Urinary bladder (tissue), 4 donors: ENCODE data around the gene SCML1. TPM values are rescaled to one million over a fixed set of nuclear protein-coding genes. Genes with fewer than 3 reads are reported as not detected.

Experiments
- DNase-seq: peaks from one replicate; pipeline ENCODE4 v3.0.0-alpha.2; 2015; ENCODE audit errors: extremely low spot score
- H3K27ac ChIP-seq: one replicate; pipeline ENCODE4 v1.5.1; 2013; ENCODE audit warnings: low read depth, mild to moderate bottlenecking, moderate library complexity
- H3K36me3 ChIP-seq: one replicate; pipeline ENCODE4 v1.6.1; 2013; ENCODE audit warnings: mild to moderate bottlenecking, moderate library complexity; ENCODE audit not compliant: insufficient read depth
- H3K4me1 ChIP-seq: one replicate; pipeline ENCODE4 v1.6.1; 2013; ENCODE audit warnings: mild to moderate bottlenecking, moderate library complexity; ENCODE audit not compliant: insufficient read depth
- H3K4me3 ChIP-seq: one replicate; pipeline ENCODE4 v1.5.1; 2013; ENCODE audit warnings: low read depth, low read length
- WGBS: extraction: QIAGEN DNeasy Blood & Tissue Kit; methylation state at CpG from one replicate; pipeline ENCODE4 v1.1.7; 2013; 5-methylcytosine and 5-hydroxymethylcytosine counted together
- polyA plus RNA-seq: library from polyadenylated mRNA; stranded (reverse); fragments of 200-250 nt; gene quantifications from one replicate; pipeline ENCODE4 v1.2.3, GENCODE V29; 2013
- total RNA-seq: library from RNA; depleted of rRNA; stranded (reverse); fragments of >200 nt; gene quantifications from one replicate; pipeline ENCODE4 v1.2.3, GENCODE V29; 2014
- donor health status: healthy with polysubstance abuse.
- donor health status: healthy.

The SCML1 gene
- total RNA-seq (17.7 TPM), polyA plus RNA-seq (9.0 TPM)

- H3K36me3 ChIP-seq, result no peaks in the 10 kb centered on the region
- peak; percentile 91 for DNase-seq
- H3K4me1 ChIP-seq, result no peaks in the 10 kb centered on the region
- WGBS, result 1% methylated on average over 64 of the region's 67 CpGs
- H3K27ac ChIP-seq, result peak within 1 kb of the TSS; percentile 89
- H3K4me3 ChIP-seq, result peak within 1 kb of the TSS; percentile 54
Measured at GRCh38 chrX:17736856-17737709, at the start of gene SCML1. SCML1 (plus strand) TSS chrX:17737493; CDS start chrX:17744187, 6,694 bp downstream.

- 98% methylated on average over 14 of the region's 14 CpGs for WGBS
Measured at GRCh38 chrX:17687648-17688047, 49.6 kb upstream of the SCML1 start.

GRCh38 chrX:17689971-17690409 is 47.3 kb upstream of the SCML1 start:
- Histone ChIP-seq H3K4me3 (no peak overlapping the region), H3K36me3 (no peaks in the 10 kb centered on the region), H3K4me1 (no peaks in the 10 kb centered on the region), H3K27ac (no peak overlapping the region)
- 11% methylated on average over 4 of the region's 4 CpGs for WGBS
- peak; percentile 72 for DNase-seq

More at GRCh38 chrX:17687648-17688047, 49.6 kb upstream of the SCML1 start:
- H3K4me3 ChIP-seq, result no peak overlapping the region
- H3K27ac ChIP-seq, result no peak overlapping the region
- no peaks in the 10 kb centered on the region for H3K36me3 ChIP-seq
- no peaks in the 10 kb centered on the region for H3K4me1 ChIP-seq
- DNase-seq, result no peak

GRCh38 chrX:17692709-17693346 is 44.5 kb upstream of the SCML1 start:
- 88% methylated on average over 5 of the region's 5 CpGs for WGBS
- Histone ChIP-seq H3K4me1 (no peaks in the 10 kb centered on the region), H3K4me3 (no peak overlapping the region), H3K27ac (no peak overlapping the region), H3K36me3 (no peaks in the 10 kb centered on the region)
- no peak for DNase-seq

GRCh38 chrX:17697191-17697590 is 40.1 kb upstream of the SCML1 start:
- Histone ChIP-seq H3K27ac (no peak overlapping the region), H3K4me3 (no peak overlapping the region), H3K4me1 (no peaks in the 10 kb centered on the region), H3K36me3 (no peaks in the 10 kb centered on the region)
- no peak for DNase-seq
- WGBS, result 86% methylated on average over 1 of the region's 1 CpG

GRCh38 chrX:17700976-17701375 is 36.3 kb upstream of the SCML1 start:
- 86% methylated on average over 1 of the region's 1 CpG for WGBS
- H3K27ac ChIP-seq, result no peak overlapping the region
- H3K36me3 ChIP-seq, result no peaks in the 10 kb centered on the region
- H3K4me1 ChIP-seq, result no peaks in the 10 kb centered on the region
- no peak for DNase-seq
- H3K4me3 ChIP-seq, result no peak overlapping the region

- WGBS, result 79% methylated on average over 2 of the region's 2 CpGs
- DNase-seq, result no peak
- Histone ChIP-seq H3K27ac (no peak overlapping the region), H3K4me1 (no peaks in the 10 kb centered on the region), H3K36me3 (no peaks in the 10 kb centered on the region), H3K4me3 (no peak overlapping the region)
Measured at GRCh38 chrX:17703201-17703600, 34.1 kb upstream of the SCML1 start.

- DNase-seq, result no peak
- no peaks in the 10 kb centered on the region for H3K4me1 ChIP-seq
- H3K36me3 ChIP-seq, result no peaks in the 10 kb centered on the region
- no peak overlapping the region for H3K4me3 ChIP-seq
- 97% methylated on average over 2 of the region's 2 CpGs for WGBS
- no peak overlapping the region for H3K27ac ChIP-seq
Measured at GRCh38 chrX:17705211-17705610, 32.1 kb upstream of the SCML1 start.

- H3K4me3 ChIP-seq, result no peak overlapping the region
- WGBS, result 94% methylated on average over 4 of the region's 4 CpGs
- H3K4me1 ChIP-seq, result no peaks in the 10 kb centered on the region
- H3K36me3 ChIP-seq, result no peaks in the 10 kb centered on the region
- H3K27ac ChIP-seq, result no peak overlapping the region
- DNase-seq, result no peak
Measured at GRCh38 chrX:17706676-17707075, 30.6 kb upstream of the SCML1 start.

- DNase-seq, result no peak
- Histone ChIP-seq H3K4me1 (no peaks in the 10 kb centered on the region), H3K36me3 (no peaks in the 10 kb centered on the region), H3K4me3 (no peak overlapping the region), H3K27ac (no peak overlapping the region)
- 86% methylated on average over 3 of the region's 3 CpGs for WGBS
Measured at GRCh38 chrX:17707731-17708130, 29.6 kb upstream of the SCML1 start.

GRCh38 chrX:17710871-17711301 is 26.4 kb upstream of the SCML1 start:
- Histone ChIP-seq H3K4me1 (no peaks in the 10 kb centered on the region), H3K27ac (no peak overlapping the region), H3K36me3 (no peaks in the 10 kb centered on the region), H3K4me3 (no peak overlapping the region)
- WGBS, result 87% methylated on average over 1 of the region's 1 CpG
- DNase-seq, result no peak

- Histone ChIP-seq H3K27ac (no peak overlapping the region), H3K4me3 (no peak overlapping the region), H3K36me3 (no peaks in the 10 kb centered on the region), H3K4me1 (no peaks in the 10 kb centered on the region)
- no peak for DNase-seq
- 49% methylated on average over 2 of the region's 2 CpGs for WGBS
Measured at GRCh38 chrX:17713288-17713687, 24.0 kb upstream of the SCML1 start.

- DNase-seq, result no peak
- no peak overlapping the region for H3K4me3 ChIP-seq
- no peak overlapping the region for H3K27ac ChIP-seq
- H3K4me1 ChIP-seq, result no peaks in the 10 kb centered on the region
- no peaks in the 10 kb centered on the region for H3K36me3 ChIP-seq
Measured at GRCh38 chrX:17718649-17719165, 18.6 kb upstream of the SCML1 start.

- no peak overlapping the region for H3K27ac ChIP-seq
- DNase-seq, result no peak
- H3K4me3 ChIP-seq, result no peak overlapping the region
- WGBS, result 72% methylated on average over 6 of the region's 6 CpGs
- no peaks in the 10 kb centered on the region for H3K36me3 ChIP-seq
- H3K4me1 ChIP-seq, result no peaks in the 10 kb centered on the region
Measured at GRCh38 chrX:17719711-17720110, 17.6 kb upstream of the SCML1 start.
